T-helper 1 cell treated with Interleukin-12 subunit alpha and Interleukin-12 subunit beta and Interleukin-4 antibody, amounts not matched to agents 30 μg/mL and 1 μg/mL, for 36 hours (primary cell): ENCODE measurements around the gene SYCE1.
"Not testable (repeated sequence)": the region's sequence is repeated elsewhere in the genome, so short reads cannot be mapped to it uniquely, and the experiment has no call there.

ENCODE experiments used
- H3K27ac Mint-ChIP-seq: one replicate; pipeline ENCODE4 v1.8.0; 2021; ENCODE audit warnings: mild to moderate bottlenecking, mixed read lengths
- H3K27me3 Mint-ChIP-seq: one replicate; pipeline ENCODE4 v1.8.0; 2021; ENCODE audit warnings: low read depth, mixed read lengths
- H3K36me3 Mint-ChIP-seq: one replicate; pipeline ENCODE4 v1.8.0; 2021; ENCODE audit warnings: low read depth, mixed read lengths
- H3K4me1 Mint-ChIP-seq: one replicate; pipeline ENCODE4 v1.8.0; 2021; ENCODE audit warnings: low read depth, mixed read lengths
- H3K4me3 Mint-ChIP-seq: one replicate; pipeline ENCODE4 v1.8.0; 2021; ENCODE audit warnings: mild to moderate bottlenecking, moderate library complexity, mixed read lengths
- H3K9me3 Mint-ChIP-seq: one replicate; pipeline ENCODE4 v1.8.0; 2021; ENCODE audit warnings: mixed read lengths

SYCE1 gene

GRCh38 chr10:133569801-133570200 lies 4.4 kb upstream of the SYCE1 start:
- H3K27ac Mint-ChIP-seq, H3K4me3 Mint-ChIP-seq, H3K36me3 Mint-ChIP-seq, H3K4me1 Mint-ChIP-seq, H3K27me3 Mint-ChIP-seq: not testable (repeated sequence)
- peaks cover 22% of the 10 kb centered on the region for H3K9me3 Mint-ChIP-seq

GRCh38 chr10:133568831-133569527 lies 3.6 kb upstream of the SYCE1 start:
- peaks cover 22% of the 10 kb centered on the region for H3K9me3 Mint-ChIP-seq
- not testable (repeated sequence) for H3K4me1 Mint-ChIP-seq, H3K4me3 Mint-ChIP-seq, H3K27me3 Mint-ChIP-seq, H3K27ac Mint-ChIP-seq, H3K36me3 Mint-ChIP-seq

- Mint-ChIP-seq H3K9me3 (peaks cover 17% of the 10 kb centered on the region), H3K27me3 (no peaks in the 10 kb centered on the region), H3K27ac (no peak overlapping the region), H3K36me3 (no peaks in the 10 kb centered on the region), H3K4me3 (no peak overlapping the region), H3K4me1 (no peaks in the 10 kb centered on the region)
These were observed 2.9 kb upstream of the SYCE1 start for GRCh38 chr10:133568287-133568614.

DNA sequence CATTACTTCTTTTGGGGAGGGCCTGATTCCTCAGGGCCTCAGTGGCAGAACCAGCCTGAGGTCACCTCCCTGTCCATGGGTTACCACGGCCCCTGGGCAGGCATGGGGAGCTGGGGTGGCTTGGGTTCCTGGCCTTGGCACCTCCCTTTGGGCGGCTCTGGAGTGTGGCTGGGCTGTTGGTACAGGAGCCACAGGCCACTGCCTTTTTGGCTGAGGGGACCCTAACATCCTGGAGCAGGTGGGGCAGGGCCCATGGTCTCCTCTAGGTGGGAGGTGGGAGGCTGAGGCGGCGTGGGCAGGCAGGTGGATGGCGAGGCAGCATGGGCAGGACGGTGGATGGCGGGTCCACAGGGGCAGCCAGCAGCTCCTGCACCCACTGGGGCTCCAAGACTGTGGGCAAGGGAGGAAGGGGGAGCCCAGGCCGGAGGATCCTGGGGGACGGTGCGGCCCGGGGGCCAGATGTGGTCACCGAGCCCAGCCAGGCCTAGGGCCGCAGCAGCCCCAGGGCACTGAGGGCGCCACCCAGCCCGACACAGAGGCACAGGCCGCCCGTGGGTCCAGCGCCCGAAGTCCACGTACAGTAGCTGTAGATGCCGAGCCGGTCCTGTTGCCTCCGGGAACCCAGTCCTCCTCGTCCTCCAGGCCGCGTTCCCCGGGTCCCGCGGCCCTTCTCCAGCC lies 2.4 kb upstream of the SYCE1 start:
- no peak overlapping the region for H3K4me3 Mint-ChIP-seq
- H3K4me1 Mint-ChIP-seq, result no peaks in the 10 kb centered on the region
- H3K36me3 Mint-ChIP-seq, result no peaks in the 10 kb centered on the region
- H3K9me3 Mint-ChIP-seq, result peaks cover 12% of the 10 kb centered on the region
- no peak overlapping the region for H3K27ac Mint-ChIP-seq
- no peaks in the 10 kb centered on the region for H3K27me3 Mint-ChIP-seq

DNA sequence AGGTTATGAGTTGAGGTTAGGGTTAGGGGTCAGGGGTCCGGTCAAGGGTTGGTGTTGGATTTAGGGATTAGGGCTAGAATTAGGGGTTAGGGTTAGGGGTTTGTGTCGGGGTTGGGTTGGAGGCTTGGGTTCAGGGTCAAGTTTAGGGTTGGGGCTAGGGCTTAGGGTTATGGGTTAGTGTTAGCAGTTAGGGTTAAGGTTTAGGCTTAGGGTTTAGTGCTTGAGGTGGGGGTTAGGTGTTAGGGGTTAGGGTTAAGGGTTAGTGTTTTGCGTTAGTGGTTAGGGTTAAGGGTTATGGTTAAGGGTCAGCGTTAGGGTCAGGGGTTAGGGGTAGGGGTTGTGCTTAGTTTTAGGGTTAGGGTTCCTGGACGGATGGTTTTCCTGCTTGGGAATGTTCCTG lies 1.7 kb upstream of the SYCE1 start:
- Mint-ChIP-seq H3K4me3 (no peak overlapping the region), H3K27ac (no peak overlapping the region), H3K4me1 (no peaks in the 10 kb centered on the region), H3K36me3 (no peaks in the 10 kb centered on the region), H3K27me3 (no peaks in the 10 kb centered on the region), H3K9me3 (peaks cover 11% of the 10 kb centered on the region)

DNA sequence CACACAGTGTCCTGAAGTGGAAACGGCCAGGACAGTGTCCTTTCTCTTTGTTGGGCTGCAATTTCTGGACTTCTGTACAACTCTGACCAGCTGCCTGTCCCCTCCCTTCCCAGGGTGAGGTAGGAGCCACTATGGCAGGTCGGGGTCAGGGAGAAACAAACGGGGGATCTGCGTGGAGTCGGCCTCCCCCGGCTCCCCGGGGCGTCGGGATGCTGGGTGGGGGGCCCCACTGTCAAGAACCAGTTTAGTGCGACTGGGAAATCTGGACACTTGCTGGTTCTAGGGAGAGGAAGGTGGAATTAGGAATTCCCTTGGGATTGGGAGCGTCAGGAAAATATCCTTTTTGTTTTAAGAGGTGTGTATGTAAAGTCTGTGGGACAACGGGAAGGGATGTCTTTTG lies 567 bp downstream of the SYCE1 start:
- H3K27me3 Mint-ChIP-seq, result peaks cover 3% of the 10 kb centered on the region
- no peak overlapping the region for H3K27ac Mint-ChIP-seq
- peaks cover 11% of the 10 kb centered on the region for H3K9me3 Mint-ChIP-seq
- no peaks in the 10 kb centered on the region for H3K4me1 Mint-ChIP-seq
- H3K4me3 Mint-ChIP-seq, result no peak overlapping the region
- no peaks in the 10 kb centered on the region for H3K36me3 Mint-ChIP-seq

DNA sequence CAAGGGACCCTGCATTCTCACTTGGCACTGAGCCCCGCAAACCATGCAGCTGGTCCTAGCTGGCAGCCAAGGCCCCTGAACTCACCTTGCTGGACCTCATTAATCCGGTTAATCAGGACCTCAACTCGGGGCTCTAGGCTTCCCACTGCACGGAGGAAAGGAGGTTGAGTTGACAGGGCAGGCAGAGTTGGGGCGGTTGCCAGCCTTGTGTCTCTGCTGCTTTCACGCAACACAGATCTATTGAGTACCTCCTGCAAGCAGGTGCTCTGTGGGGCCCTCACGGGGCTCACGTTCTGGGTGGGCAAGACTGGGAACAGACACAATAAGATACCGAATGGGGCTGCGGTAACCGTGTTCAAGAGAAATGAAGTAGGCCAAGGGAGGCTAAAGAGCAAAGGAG lies 6.2 kb downstream of the SYCE1 start:
- Mint-ChIP-seq H3K4me3 (no peak overlapping the region), H3K27ac (no peak overlapping the region), H3K4me1 (no peaks in the 10 kb centered on the region), H3K9me3 (no peaks in the 10 kb centered on the region), H3K36me3 (no peaks in the 10 kb centered on the region), H3K27me3 (peaks cover 3% of the 10 kb centered on the region)

DNA sequence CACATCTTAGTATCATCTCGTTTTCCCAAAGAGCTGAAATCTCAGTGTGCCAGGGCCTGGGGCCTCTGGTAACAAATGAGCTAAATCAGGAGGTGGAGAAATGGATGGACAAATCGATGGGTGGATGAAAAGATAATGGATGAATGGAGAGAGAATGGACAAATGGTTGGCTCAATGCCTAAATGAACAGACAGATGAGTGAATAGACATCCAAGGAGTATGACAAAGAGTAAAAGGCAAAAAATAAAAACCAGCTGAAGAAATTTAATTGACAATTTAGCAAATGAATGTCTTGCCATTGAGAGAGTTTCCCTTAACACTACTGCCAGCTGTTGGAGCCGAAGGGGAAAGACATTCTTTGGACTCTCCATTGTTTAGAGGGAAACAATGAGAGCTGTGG lies 8.0 kb downstream of the SYCE1 start:
- Mint-ChIP-seq H3K4me3 (no peak overlapping the region), H3K4me1 (no peaks in the 10 kb centered on the region), H3K36me3 (no peaks in the 10 kb centered on the region), H3K27me3 (peaks cover 7% of the 10 kb centered on the region), H3K27ac (no peak overlapping the region), H3K9me3 (no peaks in the 10 kb centered on the region)

DNA sequence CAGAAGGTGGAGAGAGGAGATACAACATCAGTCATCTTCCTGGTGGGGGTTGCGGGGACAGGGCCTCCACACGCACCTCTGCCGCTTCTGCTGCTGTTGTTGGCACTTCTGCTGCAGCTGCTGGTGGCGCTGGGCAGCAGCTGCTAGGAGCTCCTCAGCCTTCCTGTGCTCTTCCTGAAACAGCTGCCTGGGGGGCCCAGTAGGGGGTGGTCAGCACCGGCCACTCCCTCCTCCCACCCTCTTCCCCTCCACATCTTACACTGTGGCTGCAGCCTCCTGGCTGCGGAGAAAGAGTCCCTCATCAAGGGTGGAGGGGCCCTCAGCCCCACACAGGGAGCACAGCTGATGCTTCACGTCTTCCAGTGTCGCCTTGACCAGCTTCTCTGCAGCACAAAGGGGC lies 9.9 kb downstream of the SYCE1 start:
- no peaks in the 10 kb centered on the region for H3K4me1 Mint-ChIP-seq
- H3K27ac Mint-ChIP-seq, result no peak overlapping the region
- H3K9me3 Mint-ChIP-seq, result no peaks in the 10 kb centered on the region
- no peaks in the 10 kb centered on the region for H3K36me3 Mint-ChIP-seq
- H3K27me3 Mint-ChIP-seq, result peaks cover 6% of the 10 kb centered on the region
- no peak overlapping the region for H3K4me3 Mint-ChIP-seq

GRCh38 chr10:133554600-133554999 lies 10.8 kb downstream of the SYCE1 start:
- Mint-ChIP-seq H3K4me3 (no peak overlapping the region), H3K36me3 (no peaks in the 10 kb centered on the region), H3K9me3 (no peaks in the 10 kb centered on the region), H3K27me3 (peaks cover 10% of the 10 kb centered on the region), H3K4me1 (no peaks in the 10 kb centered on the region), H3K27ac (no peak overlapping the region)

- peaks cover 16% of the 10 kb centered on the region for H3K9me3 Mint-ChIP-seq
- no peak overlapping the region for H3K4me3 Mint-ChIP-seq
- H3K4me1 Mint-ChIP-seq, result no peaks in the 10 kb centered on the region
- H3K27ac Mint-ChIP-seq, result no peak overlapping the region
- no peaks in the 10 kb centered on the region for H3K36me3 Mint-ChIP-seq
- no peaks in the 10 kb centered on the region for H3K27me3 Mint-ChIP-seq
These were observed 20.9 kb downstream of the SYCE1 start for GRCh38 chr10:133544506-133544905.

DNA sequence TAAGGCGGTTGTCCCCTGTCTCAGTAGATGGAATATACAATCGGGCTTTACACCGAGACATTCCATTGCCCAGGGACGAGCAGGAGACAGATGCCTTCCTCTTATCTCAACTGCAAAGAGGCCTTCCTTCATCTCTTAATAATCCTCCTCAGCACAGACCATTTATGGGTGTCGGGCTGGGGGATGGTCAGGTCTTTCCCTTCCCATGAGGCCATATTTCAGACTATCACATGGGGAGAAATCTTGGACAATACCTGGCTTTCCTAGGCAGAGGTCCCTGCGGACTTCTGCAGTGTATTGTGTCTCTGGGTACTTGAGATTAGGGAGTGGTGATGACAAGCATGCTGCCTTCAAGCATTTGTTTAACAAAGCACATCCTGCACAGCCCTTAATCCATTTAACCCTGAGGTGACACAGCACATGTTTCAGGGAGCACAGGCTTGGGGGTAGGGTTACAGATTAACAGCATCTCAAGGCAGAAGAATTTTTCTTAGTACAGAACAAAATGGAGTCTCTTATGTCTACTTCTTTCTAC lies 23.9 kb downstream of the SYCE1 start:
- H3K9me3 Mint-ChIP-seq, H3K27me3 Mint-ChIP-seq, H3K4me3 Mint-ChIP-seq, H3K27ac Mint-ChIP-seq, H3K36me3 Mint-ChIP-seq, H3K4me1 Mint-ChIP-seq: not testable (repeated sequence)

- Mint-ChIP-seq H3K4me1 (no peaks in the 10 kb centered on the region), H3K9me3 (no peaks in the 10 kb centered on the region), H3K4me3 (no peak overlapping the region), H3K36me3 (no peaks in the 10 kb centered on the region), H3K27ac (no peak overlapping the region), H3K27me3 (no peaks in the 10 kb centered on the region)
These were observed 27.5 kb downstream of the SYCE1 start for GRCh38 chr10:133537546-133538545.

- Mint-ChIP-seq H3K9me3 (no peaks in the 10 kb centered on the region), H3K27ac (no peak overlapping the region), H3K4me3 (no peak overlapping the region), H3K36me3 (no peaks in the 10 kb centered on the region), H3K27me3 (peaks cover 3% of the 10 kb centered on the region), H3K4me1 (no peaks in the 10 kb centered on the region)
These were observed 29.2 kb downstream of the SYCE1 start for GRCh38 chr10:133536198-133536597.
